Suprapubic skin (tissue), 4 donors: ENCODE results near the gene EID2.

Experiments used
- EP300 ChIP-seq: sonication (generic); formaldehyde crosslinking; IDR thresholded peaks from one replicate; pipeline ENCODE4 v1.6.1; 2017; ENCODE audit warnings: antibody characterized with exemption
- POLR2A ChIP-seq, 2 donors: fragments of 450-650 bp; IDR thresholded peaks; one replicate each; pipeline ENCODE4 v1.6.1; 2017; ENCODE audit warnings: antibody characterized with exemption in 2 of 2, mild to moderate bottlenecking in 2 of 2, moderate library complexity in 2 of 2
- POLR2AphosphoS5 ChIP-seq, 3 donors: sonication (generic); formaldehyde crosslinking; IDR thresholded peaks; one replicate each; pipeline ENCODE4 v1.6.1; 2017; ENCODE audit warnings: antibody characterized with exemption in 3 of 3
- TF ChIP-seq, protein P1 (sequence below), 2 donors: fragments of 200-600 bp in 1 of 2; fragments of 450-650 bp in 1 of 2; sonication (generic) in 1 of 2; IDR thresholded peaks; one replicate each; pipeline ENCODE4 v1.5.1; 2016 to 2019; ENCODE audit warnings: antibody characterized with exemption in 2 of 2, mild to moderate bottlenecking in 1 of 2, moderate library complexity in 1 of 2

DNA sequence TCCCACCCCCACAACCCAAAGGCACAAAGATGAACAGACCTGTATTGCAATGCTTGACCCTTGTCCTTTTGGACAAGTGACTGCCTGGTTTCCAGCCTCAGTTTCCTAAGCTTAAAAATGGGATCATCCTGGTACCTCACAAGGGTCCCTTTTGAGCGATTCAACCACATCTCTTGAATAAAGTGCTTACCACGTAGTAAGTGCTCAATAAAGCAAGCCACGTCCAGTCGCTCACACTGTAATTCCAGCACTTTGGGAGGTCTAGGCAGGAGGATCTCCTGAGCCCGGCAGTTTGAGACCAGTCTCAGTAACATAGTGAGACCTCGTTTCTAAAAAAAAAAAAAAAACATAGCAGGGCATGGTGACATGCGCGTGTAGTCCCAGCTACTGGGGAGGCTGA lies 40.0 kb downstream of the EID2 start:
- TF ChIP-seq, protein P1, sequence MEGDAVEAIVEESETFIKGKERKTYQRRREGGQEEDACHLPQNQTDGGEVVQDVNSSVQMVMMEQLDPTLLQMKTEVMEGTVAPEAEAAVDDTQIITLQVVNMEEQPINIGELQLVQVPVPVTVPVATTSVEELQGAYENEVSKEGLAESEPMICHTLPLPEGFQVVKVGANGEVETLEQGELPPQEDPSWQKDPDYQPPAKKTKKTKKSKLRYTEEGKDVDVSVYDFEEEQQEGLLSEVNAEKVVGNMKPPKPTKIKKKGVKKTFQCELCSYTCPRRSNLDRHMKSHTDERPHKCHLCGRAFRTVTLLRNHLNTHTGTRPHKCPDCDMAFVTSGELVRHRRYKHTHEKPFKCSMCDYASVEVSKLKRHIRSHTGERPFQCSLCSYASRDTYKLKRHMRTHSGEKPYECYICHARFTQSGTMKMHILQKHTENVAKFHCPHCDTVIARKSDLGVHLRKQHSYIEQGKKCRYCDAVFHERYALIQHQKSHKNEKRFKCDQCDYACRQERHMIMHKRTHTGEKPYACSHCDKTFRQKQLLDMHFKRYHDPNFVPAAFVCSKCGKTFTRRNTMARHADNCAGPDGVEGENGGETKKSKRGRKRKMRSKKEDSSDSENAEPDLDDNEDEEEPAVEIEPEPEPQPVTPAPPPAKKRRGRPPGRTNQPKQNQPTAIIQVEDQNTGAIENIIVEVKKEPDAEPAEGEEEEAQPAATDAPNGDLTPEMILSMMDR (IDR thresholded peaks at IDR 0.05) = no peak
- TF ChIP-seq POLR2A (IDR thresholded peaks at IDR 0.05) = no peak
- TF ChIP-seq POLR2AphosphoS5 (IDR thresholded peaks at IDR 0.05) = no peak
- TF ChIP-seq EP300 = no peak
